Measurements from ENCODE around the gene BMPR1B.

Gene BMPR1B

GRCh38 chr4:95106408-95106928 is 348.7 kb downstream of the BMPR1B start:
- TF ChIP-seq CTCF (IDR thresholded peaks at IDR 0.05; ENCODE audit: insufficient read depth, low read depth, low read length, missing control alignments): no peak
- H3K4me3 ChIP-seq (ENCODE audit: low read length): no peak overlapping the region
- DNase-seq (ENCODE audit: low read depth): peak; percentile 16

GRCh38 chr4:95107004-95107403 is 349.2 kb downstream of the BMPR1B start:
- TF ChIP-seq CTCF (IDR thresholded peaks at IDR 0.05; ENCODE audit: insufficient read depth, low read depth, low read length, missing control alignments): no peak
- H3K4me3 ChIP-seq (ENCODE audit: low read length): no peak overlapping the region
- no peak for DNase-seq (ENCODE audit: low read depth)

- no peak for TF ChIP-seq CTCF (IDR thresholded peaks at IDR 0.05; ENCODE audit: insufficient read depth, low read depth, low read length, missing control alignments)
- DNase-seq (ENCODE audit: low read depth): peak; percentile 69
- H3K4me3 ChIP-seq (ENCODE audit: low read length): no peak overlapping the region
Measured at GRCh38 chr4:95107635-95108034, 349.9 kb downstream of the BMPR1B start.

- H3K4me3 ChIP-seq (ENCODE audit: low read length): no peak overlapping the region
- no peak for DNase-seq (ENCODE audit: low read depth)
- no peak for TF ChIP-seq CTCF (IDR thresholded peaks at IDR 0.05; ENCODE audit: insufficient read depth, low read depth, low read length, missing control alignments)
Measured at GRCh38 chr4:95108883-95109421, 351.2 kb downstream of the BMPR1B start.

- no peak for TF ChIP-seq CTCF (IDR thresholded peaks at IDR 0.05; ENCODE audit: insufficient read depth, low read depth, low read length, missing control alignments)
- H3K4me3 ChIP-seq (ENCODE audit: low read length): no peak overlapping the region
- peak; percentile 27 for DNase-seq (ENCODE audit: low read depth)
Measured at GRCh38 chr4:95114521-95114920, 356.8 kb downstream of the BMPR1B start.

- no peak for TF ChIP-seq CTCF (IDR thresholded peaks at IDR 0.05; ENCODE audit: insufficient read depth, low read depth, low read length, missing control alignments)
Measured at GRCh38 chr4:95118497-95118896, 360.7 kb downstream of the BMPR1B start.

GRCh38 chr4:95120456-95120855 is 362.7 kb downstream of the BMPR1B start:
- no peak overlapping the region for H3K4me3 ChIP-seq (ENCODE audit: low read length)
- no peak for TF ChIP-seq CTCF (IDR thresholded peaks at IDR 0.05; ENCODE audit: insufficient read depth, low read depth, low read length, missing control alignments)
- DNase-seq (ENCODE audit: low read depth): no peak

More at GRCh38 chr4:95118497-95118896, 360.7 kb downstream of the BMPR1B start:
- DNase-seq (ENCODE audit: low read depth): no peak
- H3K4me3 ChIP-seq (ENCODE audit: low read length): no peak overlapping the region
